Heart left ventricle (tissue), 13 donors: ENCODE measurements around the gene ARHGEF40.

Source experiments
- POLR2A ChIP-seq, 2 donors: fragments of 450-650 bp; IDR thresholded peaks; one replicate each; pipeline ENCODE4 v1.6.1; 2017; ENCODE audit warnings: antibody characterized with exemption in 2 of 2, mild to moderate bottlenecking in 2 of 2, moderate library complexity in 2 of 2
- TF ChIP-seq, protein P1 (sequence below), 12 donors: fragments of 200-600 bp; sonication (generic) in 4 of 12; IDR thresholded peaks; one replicate each; pipeline versions ENCODE4 v1.5.0 to v1.8.0; 2018 to 2022; ENCODE audit warnings: antibody characterized with exemption in 12 of 12, mild to moderate bottlenecking in 5 of 12
- donor health status: ischemic (EF 13 %, LVEDD 7.1; RV severe dilation, severe dysfunction).
- donor health status: DM: no; HTN: yes; CAD: no.
- donor health status: DM: no; HTN: no; CAD: no.
- donor health status: ischemic (EF 25% LVEDD 6.9; RV normal size, moderate dysfunction).
- donor health status: ischemic (EF 25% LVEDD 5.7; RV mildly dilated, moderate dysfunction).
- donor health status: ischemic (EF 35%, LVEDD 5.7; RV mildly dilated, moderate dysfunction).
- donor health status: nonischemic (EF 11% LVEDD 7.7; RV severe dilation, severe dysfunction).
- donor health status: DM: yes; HTN: yes; CAD: no.
- donor health status: PGD.
- donor health status: ischemic (EF 29% LVEDD 5.4; RV normal size, mild dysfunction).
- donor health status: nonischemic (EF 23%, LVEDD 6.1; RV moderate dilation, normal function).

DNA sequence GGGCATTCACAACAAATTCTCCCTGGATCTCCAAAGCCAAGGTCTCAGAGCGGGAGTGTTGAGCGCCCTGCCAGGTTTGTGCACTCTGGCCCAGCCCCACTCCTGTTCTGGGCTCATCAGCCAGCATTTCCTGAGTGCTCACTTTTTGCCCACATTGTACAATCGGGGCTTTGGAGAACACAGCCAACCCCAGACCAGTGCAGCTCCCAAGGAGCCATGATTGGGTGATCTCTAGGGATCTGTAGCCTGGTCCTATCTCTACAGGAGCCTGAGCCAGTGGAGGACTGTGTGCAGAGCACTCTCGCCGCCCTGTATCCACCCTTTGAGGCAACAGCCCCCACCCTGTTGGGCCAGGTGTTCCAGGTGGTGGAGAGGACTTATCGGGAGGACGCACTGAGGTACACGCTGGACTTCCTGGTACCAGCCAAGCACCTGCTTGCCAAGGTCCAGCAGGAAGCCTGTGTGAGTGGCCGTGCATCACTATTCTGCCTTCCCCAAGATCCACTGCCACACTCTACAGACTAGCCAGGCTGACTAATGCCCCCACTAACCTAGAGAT is 2.8 kb downstream of the ARHGEF40 start:
- no peak for TF ChIP-seq POLR2A (IDR thresholded peaks at IDR 0.05)
- TF ChIP-seq, protein P1, sequence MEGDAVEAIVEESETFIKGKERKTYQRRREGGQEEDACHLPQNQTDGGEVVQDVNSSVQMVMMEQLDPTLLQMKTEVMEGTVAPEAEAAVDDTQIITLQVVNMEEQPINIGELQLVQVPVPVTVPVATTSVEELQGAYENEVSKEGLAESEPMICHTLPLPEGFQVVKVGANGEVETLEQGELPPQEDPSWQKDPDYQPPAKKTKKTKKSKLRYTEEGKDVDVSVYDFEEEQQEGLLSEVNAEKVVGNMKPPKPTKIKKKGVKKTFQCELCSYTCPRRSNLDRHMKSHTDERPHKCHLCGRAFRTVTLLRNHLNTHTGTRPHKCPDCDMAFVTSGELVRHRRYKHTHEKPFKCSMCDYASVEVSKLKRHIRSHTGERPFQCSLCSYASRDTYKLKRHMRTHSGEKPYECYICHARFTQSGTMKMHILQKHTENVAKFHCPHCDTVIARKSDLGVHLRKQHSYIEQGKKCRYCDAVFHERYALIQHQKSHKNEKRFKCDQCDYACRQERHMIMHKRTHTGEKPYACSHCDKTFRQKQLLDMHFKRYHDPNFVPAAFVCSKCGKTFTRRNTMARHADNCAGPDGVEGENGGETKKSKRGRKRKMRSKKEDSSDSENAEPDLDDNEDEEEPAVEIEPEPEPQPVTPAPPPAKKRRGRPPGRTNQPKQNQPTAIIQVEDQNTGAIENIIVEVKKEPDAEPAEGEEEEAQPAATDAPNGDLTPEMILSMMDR (IDR thresholded peaks at IDR 0.05), result no peak
